Measurements from ENCODE around the gene VPS45.

The VPS45 gene

GRCh38 chr1:150154143-150154542, 86.6 kb downstream of the VPS45 start:
- TF ChIP-seq ZNF610 (tag by site-specific recombination; IDR thresholded peaks at IDR 0.05; ENCODE audit: borderline replicate concordance) (no peak), ZNF560 (tag by site-specific recombination; IDR thresholded peaks at IDR 0.05; ENCODE audit: borderline replicate concordance) (no peak), ZXDB (tag by site-specific recombination; IDR thresholded peaks at IDR 0.05) (no peak)
- TF ChIP-seq, protein P1, sequence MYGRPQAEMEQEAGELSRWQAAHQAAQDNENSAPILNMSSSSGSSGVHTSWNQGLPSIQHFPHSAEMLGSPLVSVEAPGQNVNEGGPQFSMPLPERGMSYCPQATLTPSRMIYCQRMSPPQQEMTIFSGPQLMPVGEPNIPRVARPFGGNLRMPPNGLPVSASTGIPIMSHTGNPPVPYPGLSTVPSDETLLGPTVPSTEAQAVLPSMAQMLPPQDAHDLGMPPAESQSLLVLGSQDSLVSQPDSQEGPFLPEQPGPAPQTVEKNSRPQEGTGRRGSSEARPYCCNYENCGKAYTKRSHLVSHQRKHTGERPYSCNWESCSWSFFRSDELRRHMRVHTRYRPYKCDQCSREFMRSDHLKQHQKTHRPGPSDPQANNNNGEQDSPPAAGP (tag by site-specific recombination; IDR thresholded peaks at IDR 0.05), result 0 out of 2 replicates have a peak, but pooled peaks have one; percentile 30
- TF ChIP-seq, protein P2, sequence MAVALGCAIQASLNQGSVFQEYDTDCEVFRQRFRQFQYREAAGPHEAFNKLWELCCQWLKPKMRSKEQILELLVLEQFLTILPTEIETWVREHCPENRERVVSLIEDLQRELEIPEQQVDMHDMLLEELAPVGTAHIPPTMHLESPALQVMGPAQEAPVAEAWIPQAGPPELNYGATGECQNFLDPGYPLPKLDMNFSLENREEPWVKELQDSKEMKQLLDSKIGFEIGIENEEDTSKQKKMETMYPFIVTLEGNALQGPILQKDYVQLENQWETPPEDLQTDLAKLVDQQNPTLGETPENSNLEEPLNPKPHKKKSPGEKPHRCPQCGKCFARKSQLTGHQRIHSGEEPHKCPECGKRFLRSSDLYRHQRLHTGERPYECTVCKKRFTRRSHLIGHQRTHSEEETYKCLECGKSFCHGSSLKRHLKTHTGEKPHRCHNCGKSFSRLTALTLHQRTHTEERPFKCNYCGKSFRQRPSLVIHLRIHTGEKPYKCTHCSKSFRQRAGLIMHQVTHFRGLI (tag by site-specific recombination; IDR thresholded peaks at IDR 0.05), result no peak
- POLR2A ChIA-PET, result no interaction called here
- no peak overlapping the region for H3K27ac ChIP-seq (ENCODE audit: extremely low read depth, low read depth, low read length)
- peaks cover 3% of the 10 kb centered on the region; the same call in 1 of the 2 replicates for H3K4me1 ChIP-seq (ENCODE audit: control insufficient read depth, insufficient read depth, low read length)
- H3K4me3 ChIP-seq (ENCODE audit: low read depth, low read length), result no peak overlapping the region
- H3K9me3 ChIP-seq (ENCODE audit: control insufficient read depth, insufficient read depth, low read depth, low read length), result no peaks in the 10 kb centered on the region
- H3K36me3 ChIP-seq (ENCODE audit: control insufficient read depth in 2 of 2, insufficient read depth in 1 of 2, low read length in 2 of 2), result peaks cover 0 to 68% of the 10 kb centered on the region in 2 experiments; a peak in 2 of 3 replicates
- CTCF ChIA-PET, result interaction anchor here (0.6 to 3.3 kb wide), 2 partner anchors 12 to 30 kb away, joined by 3 to 18 read pairs; no protein-coding TSS in a partner anchor

DNA sequence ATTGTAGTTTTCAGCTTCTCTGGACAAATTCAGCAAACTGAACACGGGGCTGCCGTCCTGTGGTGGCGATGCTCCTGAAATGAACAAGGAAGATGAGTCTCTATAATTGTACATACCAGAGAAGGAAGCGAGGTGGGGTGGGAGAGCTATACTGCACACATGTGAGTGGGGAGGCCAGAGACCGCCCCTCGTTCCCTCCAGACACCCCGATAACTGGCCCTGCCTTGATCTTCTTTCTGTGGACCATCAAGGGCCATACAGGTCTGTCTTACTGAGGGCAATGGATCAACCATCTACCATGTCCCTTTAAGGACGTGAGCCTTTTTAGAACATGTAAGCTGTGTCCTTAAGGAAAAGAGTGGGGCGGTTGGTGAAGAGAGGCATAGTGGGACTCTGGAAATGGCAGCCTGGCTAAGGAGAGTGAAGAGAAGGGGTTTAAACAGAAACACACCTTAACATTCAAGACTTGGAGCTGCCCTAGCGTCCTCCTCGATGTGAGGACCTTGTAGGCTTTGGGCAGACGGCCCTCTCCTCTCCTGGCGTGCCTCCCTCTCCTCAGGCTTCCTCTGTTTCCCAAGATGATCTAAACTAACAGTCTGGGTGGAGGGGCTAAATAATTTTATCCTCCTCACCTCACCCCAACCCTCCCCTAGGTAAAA, 88.0 kb downstream of the VPS45 start:
- CTCF ChIA-PET, result interaction anchor here (0.7 kb wide), 2 partner anchors 29 to 31 kb away, joined by 3 to 4 read pairs; no protein-coding TSS in a partner anchor
- Histone ChIP-seq H3K36me3 (ENCODE audit: control insufficient read depth in 2 of 2, insufficient read depth in 1 of 2, low read length in 2 of 2) (peaks cover 0 to 79% of the 10 kb centered on the region in 2 experiments; a peak in 2 of 3 replicates), H3K4me1 (ENCODE audit: control insufficient read depth, insufficient read depth, low read length) (peaks cover 3% of the 10 kb centered on the region; the same call in 1 of the 2 replicates)

GRCh38 chr1:150156868-150157603, 89.5 kb downstream of the VPS45 start:
- Histone ChIP-seq H3K4me3 (ENCODE audit: low read depth, low read length) (no peak overlapping the region), H3K4me1 (ENCODE audit: control insufficient read depth, insufficient read depth, low read length) (no peaks in the 10 kb centered on the region), H3K9me3 (ENCODE audit: control insufficient read depth, insufficient read depth, low read depth, low read length) (no peaks in the 10 kb centered on the region), H3K27ac (ENCODE audit: extremely low read depth, low read depth, low read length) (no peak overlapping the region), H3K36me3 (ENCODE audit: control insufficient read depth in 2 of 2, insufficient read depth in 1 of 2, low read length in 2 of 2) (peaks cover 0 to 77% of the 10 kb centered on the region in 2 experiments; a peak in 2 of 3 replicates)
- CTCF ChIA-PET, result interaction anchor here (0.5 to 2.1 kb wide), 4 partner anchors 9 to 30 kb away, joined by 3 to 7 read pairs (median 4); no protein-coding TSS in a partner anchor
- TF ChIP-seq, protein P3, sequence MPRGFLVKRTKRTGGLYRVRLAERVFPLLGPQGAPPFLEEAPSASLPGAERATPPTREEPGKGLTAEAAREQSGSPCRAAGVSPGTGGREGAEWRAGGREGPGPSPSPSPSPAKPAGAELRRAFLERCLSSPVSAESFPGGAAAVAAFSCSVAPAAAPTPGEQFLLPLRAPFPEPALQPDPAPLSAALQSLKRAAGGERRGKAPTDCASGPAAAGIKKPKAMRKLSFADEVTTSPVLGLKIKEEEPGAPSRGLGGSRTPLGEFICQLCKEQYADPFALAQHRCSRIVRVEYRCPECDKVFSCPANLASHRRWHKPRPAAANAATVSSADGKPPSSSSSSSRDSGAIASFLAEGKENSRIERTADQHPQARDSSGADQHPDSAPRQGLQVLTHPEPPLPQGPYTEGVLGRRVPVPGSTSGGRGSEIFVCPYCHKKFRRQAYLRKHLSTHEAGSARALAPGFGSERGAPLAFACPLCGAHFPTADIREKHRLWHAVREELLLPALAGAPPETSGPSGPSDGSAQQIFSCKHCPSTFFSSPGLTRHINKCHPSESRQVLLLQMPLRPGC (tag by site-specific recombination; IDR thresholded peaks at IDR 0.05), result no peak
- TF ChIP-seq ZNF555 (tag by site-specific recombination; conservative IDR thresholded peaks at IDR 0.05) (no peak), KLF9 (tag by site-specific recombination; IDR thresholded peaks at IDR 0.05; ENCODE audit: low read depth) (no peak), ZNF366 (tag by site-specific recombination; conservative IDR thresholded peaks at IDR 0.05) (no peak), ZBTB20 (tag by site-specific recombination; IDR thresholded peaks at IDR 0.05) (no peak)
- POLR2A ChIA-PET, result no interaction called here

More for the DNA sequence above, 88.0 kb downstream of the VPS45 start:
- H3K9me3 ChIP-seq (ENCODE audit: control insufficient read depth, insufficient read depth, low read depth, low read length), result no peaks in the 10 kb centered on the region
- POLR2A ChIA-PET, result no interaction called here
- TF ChIP-seq ZNF629 (tag by site-specific recombination; IDR thresholded peaks at IDR 0.05), result no peak
- no peak for TF ChIP-seq ZBTB26 (tag by site-specific recombination; optimal IDR thresholded peaks at IDR 0.05)
- TF ChIP-seq WT1 (tag by site-specific recombination; IDR thresholded peaks at IDR 0.05), result no peak
- H3K4me3 ChIP-seq (ENCODE audit: low read depth, low read length), result no peak overlapping the region
- no peak overlapping the region for H3K27ac ChIP-seq (ENCODE audit: extremely low read depth, low read depth, low read length)
